Activated effector memory CD4-positive, alpha-beta T cell treated with Interleukin-2 at 50 U/mL for 16 hours (primary cell): ENCODE data around the gene ROBO1.
"Not testable (repeated sequence)": the region's sequence is repeated elsewhere in the genome, so short reads cannot be mapped to it uniquely, and the experiment has no call there.

Experiments
- DNase-seq: peaks from one replicate; pipeline ENCODE4 v3.0.0-alpha.2; 2020

The ROBO1 gene

DNA sequence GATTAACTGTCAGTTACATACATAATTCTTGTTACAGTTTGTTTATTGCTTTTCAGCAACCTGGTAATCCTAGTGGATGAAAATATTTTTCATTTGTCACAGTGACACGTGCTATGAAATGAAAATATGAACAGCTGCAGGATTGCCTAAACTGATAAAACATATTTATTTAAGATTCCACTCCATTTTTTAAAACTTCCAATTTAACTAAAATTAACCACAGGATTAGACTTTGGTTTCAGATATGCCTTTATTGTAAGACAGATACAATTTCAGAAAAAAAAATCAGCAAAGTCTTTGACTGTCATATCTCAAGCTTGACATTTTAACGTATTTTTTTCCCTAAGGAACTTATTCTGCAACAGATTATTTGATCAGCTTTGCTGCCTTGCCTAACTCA lies 550.7 kb downstream of the ROBO1 start:
- DNase-seq: no peak

- no peak for DNase-seq
These were observed 552.5 kb downstream of the ROBO1 start for GRCh38 chr3:79215286-79215685.

GRCh38 chr3:79211586-79212359 lies 556.0 kb downstream of the ROBO1 start:
- DNase-seq: no peak

GRCh38 chr3:79204351-79204750 lies 563.4 kb downstream of the ROBO1 start:
- DNase-seq: no peak

DNA sequence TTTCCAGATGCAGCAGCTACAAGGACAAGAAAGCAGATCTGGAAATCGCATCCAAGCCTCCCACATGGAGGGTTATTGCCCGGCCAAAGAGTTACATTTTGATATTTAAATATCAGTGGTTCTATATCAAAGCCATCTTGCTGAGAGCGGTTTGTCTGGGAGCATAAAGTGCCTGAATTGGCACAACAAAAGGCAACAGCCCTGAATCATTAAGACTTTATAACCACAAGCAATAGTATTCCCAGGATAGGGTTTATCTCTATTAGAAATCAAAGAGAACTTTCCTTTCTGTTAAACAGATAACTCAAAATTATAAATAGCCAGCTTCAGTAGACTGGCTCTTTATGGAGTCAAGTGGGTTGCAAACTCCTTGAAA lies 564.7 kb downstream of the ROBO1 start:
- DNase-seq: no peak

DNA sequence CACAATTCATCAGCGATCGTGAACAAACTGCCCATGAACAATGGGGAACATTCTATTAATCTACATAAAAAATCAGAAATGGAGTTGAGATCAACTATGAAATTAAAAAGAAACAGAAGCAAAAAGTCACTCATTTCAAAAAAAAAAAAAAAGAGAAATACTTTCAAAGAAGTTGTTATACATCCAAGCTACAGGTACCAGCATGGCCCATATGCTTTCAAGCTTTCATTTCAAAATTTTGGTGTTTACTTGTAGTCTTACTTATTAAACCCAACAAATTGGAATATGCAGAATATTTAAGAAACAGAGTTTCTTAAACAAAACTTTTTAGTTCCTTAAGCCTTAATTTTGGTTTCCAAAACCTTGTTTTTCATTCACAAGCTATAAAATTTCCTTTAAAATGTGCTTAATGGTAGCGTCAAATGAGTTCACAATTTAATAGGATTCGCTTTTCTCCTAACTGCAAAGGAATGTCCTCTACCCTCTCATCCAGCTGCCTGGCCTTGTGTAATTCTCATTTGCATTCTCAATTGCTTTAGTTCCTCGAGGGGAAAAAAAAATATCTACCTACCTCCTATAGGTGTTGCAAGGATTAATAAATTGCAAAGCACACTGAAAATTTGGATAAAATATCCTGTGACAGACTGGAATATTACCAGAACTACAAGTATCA lies 565.2 kb downstream of the ROBO1 start:
- no peak for DNase-seq

DNA sequence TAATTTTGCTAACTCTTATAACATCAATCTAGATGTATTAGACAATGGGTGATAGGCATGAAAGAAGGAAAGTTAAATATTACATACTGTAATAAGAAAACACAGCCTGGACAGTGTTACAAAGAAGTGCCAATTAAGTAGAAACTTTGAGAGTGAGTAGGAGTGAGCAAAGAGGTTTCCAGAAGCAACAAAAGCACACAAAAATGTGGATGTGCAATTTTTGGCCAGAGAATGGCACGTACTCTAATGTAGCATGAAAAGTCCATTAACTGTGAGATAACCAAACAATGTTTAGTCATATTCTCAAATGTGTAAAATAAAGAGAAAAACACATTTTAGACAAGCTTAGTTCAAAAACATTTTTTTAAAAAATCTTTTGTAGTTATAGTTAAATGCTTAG lies 567.3 kb downstream of the ROBO1 start:
- no peak for DNase-seq

GRCh38 chr3:79199966-79200365 lies 567.8 kb downstream of the ROBO1 start:
- no peak for DNase-seq

- DNase-seq: no peak
These were observed 580.4 kb downstream of the ROBO1 start for GRCh38 chr3:79187426-79187825.

- no peak for DNase-seq
These were observed 583.5 kb downstream of the ROBO1 start for GRCh38 chr3:79184251-79184650.

DNA sequence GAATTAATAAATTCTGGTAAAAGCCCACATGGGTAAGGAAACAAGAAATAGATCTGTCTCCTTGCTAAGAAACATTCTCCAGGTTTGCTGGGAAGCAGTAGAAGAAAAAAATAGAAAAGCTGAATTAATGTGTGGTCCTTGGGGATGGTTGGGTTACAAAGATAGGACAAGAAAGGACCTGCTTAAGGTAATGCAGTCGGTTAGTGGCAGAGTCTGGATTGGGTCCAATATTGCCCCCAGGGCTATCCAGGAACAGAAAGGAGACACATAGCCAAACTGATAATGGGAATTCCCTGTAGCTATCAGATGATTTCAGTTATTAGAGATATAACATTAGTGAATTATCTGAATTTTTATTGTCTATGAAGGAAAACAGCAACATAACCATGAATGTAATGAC lies 584.3 kb downstream of the ROBO1 start:
- DNase-seq: no peak

- no peak for DNase-seq
These were observed 589.2 kb downstream of the ROBO1 start for GRCh38 chr3:79178471-79179180.

DNA sequence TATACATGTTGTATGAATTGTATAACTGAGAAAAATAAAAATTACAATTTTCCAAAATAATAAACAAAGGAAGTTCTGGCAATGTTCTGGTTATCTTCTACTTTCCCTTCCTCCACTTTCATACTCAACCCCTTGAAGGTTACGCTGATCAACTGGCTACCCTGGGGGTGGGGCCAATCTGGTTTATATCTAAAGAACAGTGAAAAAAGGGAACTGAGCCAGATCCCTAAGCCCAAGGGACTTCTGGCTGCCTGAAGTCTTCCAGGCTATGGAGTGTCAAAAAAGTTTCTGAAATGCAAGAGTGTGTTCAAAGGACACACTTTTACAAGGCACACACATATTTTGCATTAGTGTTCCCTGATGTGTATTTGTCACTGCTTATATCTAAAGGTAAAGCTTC lies 591.9 kb downstream of the ROBO1 start:
- DNase-seq: no peak

DNA sequence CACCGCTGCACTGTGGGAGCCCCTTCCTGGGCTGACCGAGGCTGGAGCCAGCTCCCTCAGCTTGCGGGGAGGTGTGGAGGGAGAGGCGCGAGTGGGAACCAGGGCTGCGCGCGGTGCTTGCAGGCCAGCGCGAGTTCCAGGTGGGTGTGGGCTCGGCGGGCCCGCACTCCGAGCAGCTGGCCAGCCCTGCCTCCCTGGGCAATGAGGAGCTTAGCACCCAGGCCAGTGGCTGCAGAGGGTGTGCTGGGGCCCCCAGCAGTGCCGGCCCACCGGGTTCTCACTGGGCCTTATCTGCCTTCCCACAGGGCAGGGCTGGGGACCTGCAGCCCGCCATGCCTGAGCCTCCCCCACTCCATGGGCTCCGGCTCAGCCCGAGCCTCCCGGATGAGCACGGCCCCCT lies 594.5 kb downstream of the ROBO1 start:
- not testable (repeated sequence) for DNase-seq

DNA sequence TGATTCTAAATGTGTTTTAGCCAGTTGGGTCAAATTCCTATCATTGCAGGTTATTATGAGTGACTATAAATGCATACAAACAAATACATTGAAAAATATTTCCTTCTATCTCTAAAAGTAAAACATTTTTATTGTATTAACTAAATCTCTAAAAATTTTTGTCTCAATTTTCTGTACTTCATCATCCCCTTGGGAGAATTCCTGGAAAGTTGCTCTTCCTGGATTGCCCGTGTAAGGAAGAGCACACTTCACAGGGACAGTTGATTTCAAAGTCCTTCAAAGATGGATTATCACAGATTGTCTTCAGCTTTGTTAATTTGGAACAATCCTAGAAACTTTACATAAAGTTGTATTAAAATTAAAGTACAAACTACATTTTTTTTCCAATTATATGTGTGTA lies 595.6 kb downstream of the ROBO1 start:
- no peak for DNase-seq

GRCh38 chr3:79170021-79170420 lies 597.8 kb downstream of the ROBO1 start:
- DNase-seq: no peak

GRCh38 chr3:79167651-79168416 lies 600.0 kb downstream of the ROBO1 start:
- DNase-seq: no peak

DNA sequence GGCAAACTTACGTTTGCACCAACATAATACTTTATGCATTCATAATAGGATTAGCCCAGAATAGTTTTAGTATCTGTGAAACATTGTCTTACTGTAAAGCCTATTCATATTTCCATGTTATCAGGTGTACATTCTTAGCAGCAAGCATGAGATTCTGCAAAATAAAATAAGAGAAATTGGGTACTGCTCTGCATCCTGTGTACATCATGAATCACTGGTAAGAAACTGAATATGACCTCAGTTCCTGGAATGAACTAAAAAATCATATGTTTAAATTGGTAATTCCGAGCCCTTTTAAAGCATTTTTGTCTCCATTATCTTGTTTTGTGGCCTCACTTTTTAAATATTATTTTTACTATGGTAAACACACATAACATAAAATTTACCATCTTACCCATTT lies 605.1 kb downstream of the ROBO1 start:
- no peak for DNase-seq

DNA sequence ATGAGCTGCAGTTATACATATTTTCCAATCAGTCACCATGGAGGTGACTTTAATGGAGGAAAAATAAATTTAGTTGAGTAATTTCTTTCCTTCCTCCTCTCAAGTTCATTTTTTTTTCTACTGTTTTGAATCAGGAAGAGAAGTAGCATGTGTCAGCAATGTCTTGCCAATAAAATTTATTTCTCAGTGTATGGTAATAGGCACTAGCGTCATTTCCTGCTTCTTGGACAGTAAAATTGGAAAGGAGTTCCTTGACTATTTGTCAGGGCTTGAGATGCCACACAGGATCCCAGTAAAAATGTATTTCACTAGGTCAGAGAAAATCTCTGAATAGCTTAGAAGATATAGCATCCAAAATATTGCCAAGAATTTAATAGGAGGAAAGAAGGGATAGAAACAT lies 605.9 kb downstream of the ROBO1 start:
- no peak for DNase-seq

- no peak for DNase-seq
These were observed 607.4 kb downstream of the ROBO1 start for GRCh38 chr3:79160421-79160820.

DNA sequence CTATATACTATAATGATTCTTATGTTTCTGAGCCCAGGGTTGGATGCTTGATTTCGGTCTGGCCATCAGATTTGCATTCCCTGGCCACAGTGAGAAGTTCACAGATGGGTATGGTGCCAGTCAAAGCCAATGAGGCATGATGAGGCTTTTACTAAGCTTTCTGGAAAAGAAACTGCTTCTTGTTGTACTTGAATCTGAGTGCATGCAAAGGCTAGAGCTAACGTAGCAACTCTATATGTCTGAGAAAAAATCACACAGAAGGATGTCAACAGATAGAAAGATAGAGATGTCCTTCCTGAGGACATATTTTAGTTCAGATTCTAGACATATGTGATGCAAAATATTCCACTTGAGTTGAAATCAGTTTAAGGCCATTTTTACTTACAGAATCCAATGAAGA lies 608.1 kb downstream of the ROBO1 start:
- DNase-seq: no peak

GRCh38 chr3:79157191-79157590 lies 610.6 kb downstream of the ROBO1 start:
- no peak for DNase-seq

DNA sequence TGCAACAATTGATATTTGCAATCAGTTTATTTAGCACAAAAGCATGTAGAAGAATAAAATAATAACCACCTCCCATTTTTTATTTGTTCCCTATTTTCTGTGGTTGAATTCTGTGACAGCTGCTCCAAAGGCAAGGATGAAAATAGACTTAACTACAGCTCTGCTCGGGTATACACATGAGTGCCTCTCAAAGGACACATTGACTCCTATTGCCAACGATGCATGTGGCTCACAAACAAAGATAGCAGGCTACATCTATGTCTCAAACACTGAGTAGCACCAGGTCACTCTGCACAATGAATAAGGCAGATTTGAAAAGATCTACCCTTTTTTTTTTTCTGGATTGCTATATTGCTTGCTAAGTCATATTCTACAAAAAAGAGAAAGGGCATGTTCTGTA lies 612.9 kb downstream of the ROBO1 start:
- no peak for DNase-seq
